Measurements from ENCODE around the gene CDH5.
"Not testable (repeated sequence)": the region's sequence is repeated elsewhere in the genome, so short reads cannot be mapped to it uniquely, and the experiment has no call there.

The CDH5 gene, protein sequence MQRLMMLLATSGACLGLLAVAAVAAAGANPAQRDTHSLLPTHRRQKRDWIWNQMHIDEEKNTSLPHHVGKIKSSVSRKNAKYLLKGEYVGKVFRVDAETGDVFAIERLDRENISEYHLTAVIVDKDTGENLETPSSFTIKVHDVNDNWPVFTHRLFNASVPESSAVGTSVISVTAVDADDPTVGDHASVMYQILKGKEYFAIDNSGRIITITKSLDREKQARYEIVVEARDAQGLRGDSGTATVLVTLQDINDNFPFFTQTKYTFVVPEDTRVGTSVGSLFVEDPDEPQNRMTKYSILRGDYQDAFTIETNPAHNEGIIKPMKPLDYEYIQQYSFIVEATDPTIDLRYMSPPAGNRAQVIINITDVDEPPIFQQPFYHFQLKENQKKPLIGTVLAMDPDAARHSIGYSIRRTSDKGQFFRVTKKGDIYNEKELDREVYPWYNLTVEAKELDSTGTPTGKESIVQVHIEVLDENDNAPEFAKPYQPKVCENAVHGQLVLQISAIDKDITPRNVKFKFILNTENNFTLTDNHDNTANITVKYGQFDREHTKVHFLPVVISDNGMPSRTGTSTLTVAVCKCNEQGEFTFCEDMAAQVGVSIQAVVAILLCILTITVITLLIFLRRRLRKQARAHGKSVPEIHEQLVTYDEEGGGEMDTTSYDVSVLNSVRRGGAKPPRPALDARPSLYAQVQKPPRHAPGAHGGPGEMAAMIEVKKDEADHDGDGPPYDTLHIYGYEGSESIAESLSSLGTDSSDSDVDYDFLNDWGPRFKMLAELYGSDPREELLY

GRCh38 chr16:66366433-66367299 lies at the start of gene CDH5:
TSS of gene CDH5 (plus strand) at chr16:66366691. CDS start at chr16:66379338, 12,647 bp downstream.
- DNase-seq (ENCODE audit: low spot score), result no peak

GRCh38 chr16:66318505-66318904 lies 48.0 kb upstream of the CDH5 start:
- no peak for DNase-seq (ENCODE audit: low spot score)

GRCh38 chr16:66320774-66321173 lies 45.7 kb upstream of the CDH5 start:
- no peak for DNase-seq (ENCODE audit: low spot score)

- DNase-seq (ENCODE audit: low spot score), result no peak
Measured at GRCh38 chr16:66322174-66322573, 44.3 kb upstream of the CDH5 start.

GRCh38 chr16:66324815-66325515 lies 41.5 kb upstream of the CDH5 start:
- no peak for DNase-seq (ENCODE audit: low spot score)

GRCh38 chr16:66325717-66326376 lies 40.6 kb upstream of the CDH5 start:
- no peak for DNase-seq (ENCODE audit: low spot score)

GRCh38 chr16:66326991-66327513 lies 39.4 kb upstream of the CDH5 start:
- DNase-seq (ENCODE audit: low spot score), result no peak

- DNase-seq (ENCODE audit: low spot score), result no peak
Measured at GRCh38 chr16:66328282-66328681, 38.2 kb upstream of the CDH5 start.

GRCh38 chr16:66331464-66331863 lies 35.0 kb upstream of the CDH5 start:
- not testable (repeated sequence) for DNase-seq (ENCODE audit: low spot score)

DNA sequence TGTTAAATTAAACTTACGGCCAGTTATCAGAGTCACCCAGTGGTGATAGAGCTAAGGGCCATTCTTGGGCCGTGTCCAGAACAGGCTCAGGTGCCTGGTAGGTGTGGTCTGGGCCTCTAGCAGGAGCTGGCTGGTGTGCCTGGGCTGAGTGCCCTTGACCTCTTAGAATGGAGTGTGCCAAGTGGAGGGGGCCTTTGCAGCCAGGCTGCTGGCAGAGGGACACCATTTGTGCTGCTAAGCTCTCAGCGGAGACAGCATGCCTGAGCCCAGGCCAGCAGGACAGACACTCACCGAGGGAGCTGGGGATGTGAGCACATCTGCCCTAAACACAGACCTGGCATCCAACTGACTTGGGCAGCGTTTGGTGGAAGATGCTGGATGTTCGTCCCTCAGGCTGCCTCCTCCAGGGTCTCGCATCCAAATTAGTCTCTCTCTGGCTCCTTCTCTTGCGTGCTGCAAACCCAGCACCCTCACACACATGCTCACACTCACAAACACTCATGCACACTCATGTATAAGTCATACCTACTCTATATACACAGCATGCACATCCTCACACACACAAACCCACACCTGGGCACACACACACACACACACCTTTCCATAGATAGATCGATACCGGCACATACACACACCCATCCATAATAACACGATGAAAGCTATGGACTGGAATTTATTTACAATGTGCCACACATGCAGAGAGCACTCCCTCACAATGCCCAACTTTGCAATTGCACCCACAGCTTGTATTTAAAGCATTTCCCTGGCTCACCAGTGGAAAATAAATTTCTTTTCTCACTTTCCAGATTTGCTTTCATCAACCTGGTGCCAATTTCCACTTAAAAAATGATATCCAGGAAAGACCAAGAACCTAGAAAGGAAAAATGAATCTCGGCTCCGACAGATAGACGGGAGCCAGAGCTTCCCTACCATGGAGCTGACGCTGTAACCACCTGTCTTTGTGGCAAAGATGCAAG lies 33.6 kb upstream of the CDH5 start:
- DNase-seq (ENCODE audit: low spot score), result no peak

DNA sequence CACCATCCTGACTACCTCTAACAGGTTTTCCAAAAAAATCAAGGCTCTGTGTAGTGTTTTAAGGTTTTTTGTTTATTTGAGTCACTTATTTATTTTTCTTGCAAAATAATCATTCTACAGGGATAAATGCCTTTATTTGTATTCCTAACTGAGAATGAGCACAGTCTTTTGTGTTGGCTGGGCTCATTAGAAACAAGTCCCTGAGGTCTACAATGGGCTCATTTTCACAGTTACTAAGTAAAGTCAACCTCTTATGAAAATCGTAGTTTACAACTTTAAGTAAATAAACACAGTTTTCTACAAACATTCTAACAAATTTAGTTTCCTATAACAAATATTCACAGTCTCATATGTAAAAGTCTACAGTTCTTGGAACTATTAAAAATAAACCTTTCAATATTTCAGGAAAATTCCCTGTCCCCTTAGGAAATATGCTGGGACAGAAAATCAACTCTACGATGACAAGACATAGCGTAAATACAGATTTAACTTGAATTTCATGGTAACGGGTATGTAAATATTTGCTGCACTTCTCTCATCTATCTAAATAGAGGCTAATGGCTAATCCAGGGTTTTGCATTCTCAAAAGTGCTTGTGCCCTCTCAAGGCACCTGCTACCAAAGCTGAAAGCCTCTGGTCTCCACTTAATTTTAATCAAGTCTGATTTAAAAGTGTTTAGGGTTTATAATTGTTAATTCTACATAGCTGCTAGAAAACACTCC lies 31.5 kb upstream of the CDH5 start:
- no peak for DNase-seq (ENCODE audit: low spot score)

DNA sequence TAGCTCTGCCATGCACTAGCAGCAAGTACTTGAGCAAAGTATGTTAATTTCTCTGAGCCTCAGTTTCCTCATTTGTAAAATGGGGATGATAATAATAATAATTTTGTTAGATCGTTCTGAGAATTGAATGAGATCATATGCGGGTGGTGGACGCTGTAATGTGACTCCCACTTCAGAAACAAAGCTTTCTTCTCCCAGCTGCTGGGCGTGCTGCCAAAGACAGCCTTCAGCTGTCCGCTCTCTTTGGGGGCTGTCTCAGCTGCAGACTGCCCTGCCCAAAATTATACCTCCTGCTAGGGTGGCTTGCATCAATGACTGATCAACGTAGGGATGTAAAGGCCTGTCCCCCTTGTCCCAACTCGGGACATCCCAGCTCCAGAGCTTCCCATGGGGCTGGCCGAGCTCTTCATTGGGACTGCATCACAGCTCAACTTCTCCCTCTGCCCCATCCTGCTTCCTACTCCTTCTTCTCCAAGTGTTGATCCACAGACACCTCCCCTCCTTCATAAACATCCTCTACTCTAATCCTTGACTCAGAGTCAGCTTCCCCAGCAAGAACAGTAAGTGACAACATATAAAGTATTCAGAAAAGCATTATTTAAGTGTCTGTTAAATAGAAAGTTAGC lies 30.7 kb upstream of the CDH5 start:
- no peak for DNase-seq (ENCODE audit: low spot score)

GRCh38 chr16:66337463-66338188 lies 28.9 kb upstream of the CDH5 start:
- DNase-seq (ENCODE audit: low spot score), result no peak

DNA sequence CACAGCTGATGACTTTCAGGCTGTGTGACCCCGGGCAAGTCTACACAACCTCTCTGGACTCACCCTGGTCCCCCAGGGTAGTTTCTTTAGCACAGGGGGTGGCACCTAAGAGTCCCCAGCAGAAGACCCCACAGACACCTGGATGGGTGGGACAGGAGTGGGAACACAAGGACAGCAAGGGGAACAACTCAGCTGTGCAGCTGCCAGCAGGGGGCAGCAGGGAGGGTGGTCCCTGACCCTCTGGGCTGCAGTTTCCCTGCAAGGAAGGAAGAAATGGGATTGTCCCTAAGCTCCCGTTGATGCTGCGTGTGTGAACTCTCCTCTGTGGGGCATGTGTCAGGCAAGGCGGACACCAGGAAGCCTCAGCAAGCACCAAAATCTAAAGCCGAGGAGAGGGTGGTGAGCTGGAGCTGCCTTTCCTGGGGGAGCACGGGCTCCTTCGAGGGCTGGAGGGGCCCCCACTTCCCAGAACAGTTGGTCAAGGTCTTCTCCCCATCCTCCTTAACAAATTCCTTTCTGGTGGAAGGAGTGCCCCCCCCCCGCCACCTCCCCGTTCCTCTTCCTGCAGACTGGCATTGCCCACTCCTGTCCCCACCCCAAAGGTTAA lies 24.1 kb upstream of the CDH5 start:
- peak; percentile 30 for DNase-seq (ENCODE audit: low spot score)

DNA sequence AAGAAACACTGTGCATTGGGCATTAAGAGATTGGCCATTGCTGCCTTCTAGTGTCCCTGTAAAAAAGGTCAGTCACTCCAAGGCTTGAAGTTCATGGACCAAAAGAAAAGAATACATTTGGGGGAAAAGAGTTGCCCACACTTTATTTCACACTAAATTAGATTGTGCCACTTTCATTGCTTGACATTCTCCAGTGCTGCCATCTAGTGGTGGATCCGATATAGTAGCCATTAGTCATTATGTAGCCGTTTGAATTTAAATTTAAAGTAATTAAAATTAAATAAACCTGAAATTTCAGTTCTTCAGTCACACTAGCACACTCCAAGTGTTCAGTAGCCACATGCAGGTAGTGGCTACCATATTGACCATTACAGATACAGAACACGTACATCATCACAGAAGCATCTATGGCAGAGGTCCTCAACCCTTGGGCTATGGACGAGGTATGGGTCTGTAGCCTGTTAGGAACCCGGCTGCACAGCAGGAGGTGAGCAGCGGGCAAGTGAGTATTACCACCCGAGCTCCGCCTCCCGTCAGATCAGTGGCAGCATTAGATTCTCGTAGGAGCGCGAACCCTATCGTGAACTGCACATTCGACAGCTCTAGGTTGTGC lies 21.9 kb upstream of the CDH5 start:
- peak; percentile 26 for DNase-seq (ENCODE audit: low spot score)

GRCh38 chr16:66346221-66346620 lies 20.3 kb upstream of the CDH5 start:
- DNase-seq (ENCODE audit: low spot score), result no peak

GRCh38 chr16:66352304-66352703 lies 14.2 kb upstream of the CDH5 start:
- no peak for DNase-seq (ENCODE audit: low spot score)
